Stomach (tissue), 9 donors: ENCODE results near the gene RPS6KA2. TPM values are rescaled to one million over a fixed set of nuclear protein-coding genes. Genes with fewer than 3 reads are reported as not detected.

Experiments used
- DNase-seq, 2 donors: peaks; one replicate each; pipeline versions ENCODE4 v3.0.0 to v3.0.0-alpha.2; 2013 to 2019
- H3K27ac ChIP-seq, 5 donors: fragments of 200-600 bp in 4 of 5; sonication (generic) in 4 of 5; one replicate each; pipeline ENCODE4 v1.5.1; 2013 to 2019; ENCODE audit warnings: mild to moderate bottlenecking in 1 of 5, moderate library complexity in 1 of 5
- H3K27me3 ChIP-seq, 3 donors: fragments of 200-600 bp; sonication (generic); one replicate each; pipeline ENCODE4 v1.5.1; 2017 to 2019; ENCODE audit warnings: mixed run types in 1 of 3
- H3K36me3 ChIP-seq, 4 donors: fragments of 200-600 bp; sonication (generic); 1 replicate in 3 of 4; 2 replicates in 1 of 4; pipeline ENCODE4 v1.5.1; 2016 to 2019
- H3K4me1 ChIP-seq, 4 donors: fragments of 200-600 bp; sonication (generic); one replicate each; pipeline ENCODE4 v1.5.1; 2016 to 2019
- H3K4me3 ChIP-seq, 4 donors: fragments of 200-600 bp; sonication (generic) in 3 of 4; one replicate each; pipeline ENCODE4 v1.5.1; 2016 to 2019; ENCODE audit warnings: mild to moderate bottlenecking in 1 of 4
- H3K9me3 ChIP-seq, 4 donors: fragments of 200-600 bp; sonication (generic); one replicate each; pipeline ENCODE4 v1.5.1; 2016 to 2019
- CTCF ChIP-seq, 7 experiments: fragments of 450-650 bp in 4 of 7; fragments of 200-600 bp in 3 of 7; sonication (generic) in 3 of 7; IDR thresholded peaks; one replicate each; pipeline ENCODE4 v1.5.1; 2016 to 2019; ENCODE audit warnings: antibody characterized with exemption in 7 of 7, control low read depth in 2 of 7, mild to moderate bottlenecking in 1 of 7
- EP300 ChIP-seq: sonication (generic); formaldehyde crosslinking; IDR thresholded peaks from one replicate; pipeline ENCODE4 v1.6.1; 2017; ENCODE audit warnings: antibody characterized with exemption
- POLR2A ChIP-seq, 4 donors: fragments of 450-650 bp; IDR thresholded peaks; one replicate each; pipeline ENCODE4 v1.6.1; 2016; ENCODE audit warnings: antibody characterized with exemption in 4 of 4, control low read depth in 2 of 4, mild to moderate bottlenecking in 1 of 4, moderate library complexity in 1 of 4
- POLR2AphosphoS5 ChIP-seq, 3 donors: sonication (generic); formaldehyde crosslinking; IDR thresholded peaks; one replicate each; pipeline ENCODE4 v1.6.1; 2016; ENCODE audit warnings: antibody characterized with exemption in 3 of 3
- WGBS, 5 donors: extraction: QIAGEN DNeasy Blood & Tissue Kit in 3 of 5; methylation state at CpG; one replicate each; pipeline versions ENCODE4 v1.1.5 to v1.1.7; 2013 to 2018; 5-methylcytosine and 5-hydroxymethylcytosine counted together
- intact Hi-C: fragments of 100-400 bp; cut with DNase I; formaldehyde crosslinking; loops from one replicate; pipeline ENCODE4 v1.15.1; 2023; ENCODE audit warnings: low total_unique reads
- polyA plus RNA-seq, 3 donors: library from polyadenylated mRNA; stranded (reverse); fragments of 200-250 nt; gene quantifications; one replicate each; pipeline ENCODE4 v1.2.3, GENCODE V29; 2013
- total RNA-seq, 5 donors: library from RNA; depleted of rRNA; stranded (reverse); fragments of >200 nt; gene quantifications; one replicate each; pipeline versions ENCODE4 v1.1.0 to v1.2.3, GENCODE V29; 2014 to 2016
- donor health status: healthy with polysubstance abuse.
- donor health status: Bipolar disorder and iron deficiency.
- donor health status: healthy.

Gene RPS6KA2
- total and polyA plus RNA-seq, 8 donors: 10.9 to 150 (median 68.0) TPM

DNA sequence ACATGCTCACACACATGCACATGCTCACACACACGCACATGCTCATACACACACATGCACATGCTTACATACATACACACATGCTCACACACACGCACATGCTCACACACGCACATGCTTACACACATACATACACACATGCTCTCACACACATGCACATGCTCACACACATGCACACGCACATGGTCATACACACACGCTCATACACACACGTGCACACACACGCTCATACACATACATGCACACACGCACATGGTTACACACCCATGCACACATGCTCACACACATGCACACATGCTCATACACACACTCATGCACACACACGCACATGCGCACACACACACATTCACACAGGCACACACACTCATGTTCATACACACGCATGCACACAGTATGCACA lies 20.8 kb upstream of the RPS6KA2 start:
- 91 to 97% (median 96%) methylated on average over 11 of the region's 11 CpGs for WGBS, 5 donors
- Histone ChIP-seq H3K27me3 (no peaks in the 10 kb centered on the region), H3K4me1 (no peaks in the 10 kb centered on the region), H3K9me3 (peaks cover 0 to 8% (median 7%) of the 10 kb centered on the region in 4 donors), H3K36me3 (no peaks in the 10 kb centered on the region), H3K27ac (no peak overlapping the region), H3K4me3 (no peak overlapping the region)
- DNase-seq: no peak
- no peak for TF ChIP-seq EP300
- TF ChIP-seq CTCF (IDR thresholded peaks at IDR 0.05): no peak
- TF ChIP-seq POLR2A (IDR thresholded peaks at IDR 0.05): no peak
- TF ChIP-seq POLR2AphosphoS5 (IDR thresholded peaks at IDR 0.05): no peak
- intact Hi-C loops: no loop called here

- Histone ChIP-seq H3K36me3 (no peaks in the 10 kb centered on the region), H3K4me1 (no peaks in the 10 kb centered on the region), H3K9me3 (peaks cover 0 to 10% (median 7%) of the 10 kb centered on the region in 4 donors), H3K27me3 (no peaks in the 10 kb centered on the region), H3K27ac (no peak overlapping the region), H3K4me3 (no peak overlapping the region)
- peak in 1 of 2 donors; percentile 35 for DNase-seq
- no peak for TF ChIP-seq EP300
- TF ChIP-seq CTCF (IDR thresholded peaks at IDR 0.05): no peak
- TF ChIP-seq POLR2AphosphoS5 (IDR thresholded peaks at IDR 0.05): no peak
- TF ChIP-seq POLR2A (IDR thresholded peaks at IDR 0.05): no peak
- WGBS, 5 donors: 68 to 82% (median 74%) methylated on average over 9 of the region's 9 CpGs
- intact Hi-C loops: no loop called here
Observed at GRCh38 chr6:166646716-166647115, 19.7 kb upstream of the RPS6KA2 start.

DNA sequence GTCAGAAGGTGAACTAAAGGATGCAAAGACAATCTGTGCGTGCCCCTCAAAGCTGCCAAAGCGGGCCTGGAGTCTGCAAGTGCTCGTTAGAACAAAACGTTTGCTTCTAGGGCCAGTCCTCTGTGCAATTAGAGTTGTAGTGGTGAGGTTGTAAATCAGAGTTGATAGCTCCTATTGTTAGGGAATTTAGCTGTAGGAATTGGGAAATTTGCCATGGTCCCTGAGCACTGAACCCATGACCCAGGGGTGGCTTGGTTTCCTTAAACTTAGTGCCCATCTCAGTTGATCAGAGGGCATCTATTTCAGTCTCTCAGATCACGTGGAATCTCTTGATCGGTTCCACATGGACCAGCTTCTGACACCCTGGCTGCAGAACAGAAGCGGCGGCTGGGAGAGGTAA lies 18.8 kb upstream of the RPS6KA2 start:
- intact Hi-C loops: no loop called here
- WGBS, 5 donors: 79 to 82% (median 80%) methylated on average over 8 of the region's 8 CpGs
- no peak overlapping the region for H3K27ac ChIP-seq
- TF ChIP-seq CTCF (IDR thresholded peaks at IDR 0.05) (no peak), POLR2A (IDR thresholded peaks at IDR 0.05) (no peak), EP300 (no peak), POLR2AphosphoS5 (IDR thresholded peaks at IDR 0.05) (no peak)
- no peak overlapping the region for H3K4me3 ChIP-seq
- H3K36me3 ChIP-seq: no peaks in the 10 kb centered on the region
- peaks cover 0 to 10% (median 7%) of the 10 kb centered on the region in 4 donors for H3K9me3 ChIP-seq
- peaks cover 0 to 1% (median 0%) of the 10 kb centered on the region in 4 donors for H3K4me1 ChIP-seq
- DNase-seq: no peak
- H3K27me3 ChIP-seq: no peaks in the 10 kb centered on the region

GRCh38 chr6:166644681-166645080 lies 17.6 kb upstream of the RPS6KA2 start:
- Histone ChIP-seq H3K36me3 (no peaks in the 10 kb centered on the region), H3K4me1 (peaks cover 0 to 12% (median 4%) of the 10 kb centered on the region in 4 donors), H3K27ac (no peak overlapping the region), H3K27me3 (no peaks in the 10 kb centered on the region), H3K9me3 (peaks cover 0 to 10% (median 7%) of the 10 kb centered on the region in 4 donors), H3K4me3 (no peak overlapping the region)
- TF ChIP-seq EP300 (no peak), CTCF (IDR thresholded peaks at IDR 0.05) (no peak), POLR2A (IDR thresholded peaks at IDR 0.05) (no peak), POLR2AphosphoS5 (IDR thresholded peaks at IDR 0.05) (no peak)
- WGBS, 5 donors: 86 to 100% (median 96%) methylated on average over 1 of the region's 1 CpG
- intact Hi-C loops: no loop called here
- DNase-seq: no peak
